ENCODE results near the gene UBXN2A.

GRCh38 chr2:24015562-24016375 is 75.5 kb downstream of the UBXN2A start:
- TF ChIP-seq RAD21 (IDR thresholded peaks at IDR 0.05; ENCODE audit: low read depth) (no peak), EGR1 (IDR thresholded peaks at IDR 0.05) (no peak), FOXM1 (IDR thresholded peaks at IDR 0.05; ENCODE audit: borderline replicate concordance, low read depth) (no peak), EP300 (IDR thresholded peaks at IDR 0.05; ENCODE audit: borderline replicate concordance) (no peak), NFIC (IDR thresholded peaks at IDR 0.05) (no peak), YY1 (IDR thresholded peaks at IDR 0.05; ENCODE audit: low read depth) (no peak), TCF12 (IDR thresholded peaks at IDR 0.05; ENCODE audit: low read depth) (no peak), USF1 (IDR thresholded peaks at IDR 0.05) (no peak), TAF1 (IDR thresholded peaks at IDR 0.05; ENCODE audit: low read depth) (no peak), ZBTB7A (IDR thresholded peaks at IDR 0.05; ENCODE audit: low read depth) (no peak), CREB1 (IDR thresholded peaks at IDR 0.05; ENCODE audit: low read depth) (no peak)
